Fibroblast of skin of right quadriceps (primary cell): ENCODE measurements around the gene GP9.

ENCODE experiments used
- DNase-seq: peaks from one replicate; pipeline ENCODE4 v3.0.0-alpha.2; 2013

The GP9 gene

DNA sequence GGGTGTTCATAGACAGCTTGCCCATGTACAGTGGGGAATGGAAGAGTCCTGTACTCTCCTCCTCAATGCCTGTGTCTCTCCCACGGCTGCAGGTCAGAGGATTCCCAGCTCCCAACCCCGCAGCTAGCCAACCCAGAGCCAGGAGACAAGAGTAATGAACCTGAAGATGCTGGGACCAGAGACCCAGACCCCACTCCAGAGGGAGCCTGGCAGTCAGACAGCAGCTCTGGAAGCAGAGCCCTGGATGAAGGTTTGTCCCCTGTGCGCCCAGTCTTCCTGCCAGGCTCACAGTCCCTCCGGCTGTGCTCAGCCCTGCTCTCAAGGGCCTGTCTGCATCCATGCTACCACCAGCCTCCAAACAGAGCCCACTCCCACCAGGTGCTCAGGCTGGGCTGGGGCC, 30.0 kb upstream of the GP9 start:
- DNase-seq = no peak

DNA sequence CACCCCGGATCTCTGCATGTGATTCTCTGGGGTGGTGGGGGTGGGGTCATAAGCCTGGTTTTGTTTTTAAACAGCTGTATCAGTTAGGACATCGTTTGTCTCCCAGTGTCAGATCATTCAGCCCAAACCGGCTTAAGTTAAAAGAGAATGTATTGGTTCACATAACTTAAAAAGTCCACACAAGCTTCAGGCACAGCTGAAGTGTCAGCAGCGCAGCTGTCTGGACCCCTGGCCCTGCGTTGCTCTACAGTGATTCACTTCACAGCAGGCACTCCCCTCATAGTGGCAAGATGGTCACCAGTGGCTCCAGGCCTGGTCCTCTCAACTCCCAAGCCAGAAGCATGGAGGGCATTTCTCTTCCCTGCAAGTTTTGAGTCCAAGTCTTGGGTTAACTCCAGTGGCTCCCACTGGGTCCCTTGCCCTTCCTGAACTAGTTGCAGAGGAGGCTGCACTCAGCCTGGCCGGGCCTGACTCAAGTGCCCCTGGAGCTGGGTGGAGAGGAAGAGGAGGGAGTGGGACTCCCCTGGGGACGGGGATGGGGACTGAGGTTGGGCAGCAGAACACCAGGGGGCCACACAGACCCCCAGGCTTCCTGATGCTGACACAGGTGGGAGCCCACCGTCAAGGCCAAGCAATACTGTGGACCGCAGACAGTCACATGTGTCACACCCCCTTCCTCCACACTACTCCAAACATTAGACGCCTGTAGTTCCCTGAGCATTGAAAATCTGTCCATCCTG, 28.9 kb upstream of the GP9 start:
- no peak for DNase-seq

DNA sequence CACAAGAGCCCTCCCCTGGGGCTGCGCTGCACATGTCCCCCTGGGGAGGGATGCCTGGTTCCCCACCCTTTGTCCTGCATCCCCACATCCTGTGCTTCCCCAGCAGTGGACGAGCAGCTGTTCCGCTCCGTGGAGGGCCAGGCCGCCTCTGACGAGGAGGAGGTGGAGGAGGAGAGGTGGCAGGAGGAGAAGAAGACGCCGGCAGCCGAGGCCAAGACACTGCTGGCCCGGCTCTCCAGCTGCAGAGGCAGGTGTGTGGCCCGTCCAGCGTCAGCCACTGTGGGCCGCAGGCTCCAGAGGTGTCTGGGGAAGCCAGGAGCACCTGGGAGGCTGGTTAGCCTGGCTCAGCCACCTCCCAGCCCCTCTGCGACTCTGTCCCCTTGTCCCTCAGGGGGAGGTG, 27.9 kb upstream of the GP9 start:
- no peak for DNase-seq

DNA sequence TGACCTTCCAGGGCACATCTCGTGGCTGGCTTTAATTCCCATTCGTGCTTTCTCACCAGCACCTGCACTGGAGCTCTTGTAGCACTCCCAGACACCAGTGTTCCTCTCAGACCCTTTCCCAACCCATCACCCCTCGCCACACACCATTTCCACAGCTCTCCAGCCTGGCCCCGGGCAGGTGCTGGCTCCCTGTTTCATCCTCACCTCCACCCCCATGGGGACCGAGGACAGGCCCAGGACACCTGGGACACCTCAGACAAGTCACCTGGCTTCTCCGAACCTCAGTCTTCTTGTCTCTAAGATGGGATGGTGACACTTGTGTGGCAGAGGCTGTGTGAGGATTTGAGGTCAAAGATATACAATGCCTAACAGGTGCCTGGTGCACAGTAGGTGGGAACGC, 27.4 kb upstream of the GP9 start:
- DNase-seq = no peak

DNA sequence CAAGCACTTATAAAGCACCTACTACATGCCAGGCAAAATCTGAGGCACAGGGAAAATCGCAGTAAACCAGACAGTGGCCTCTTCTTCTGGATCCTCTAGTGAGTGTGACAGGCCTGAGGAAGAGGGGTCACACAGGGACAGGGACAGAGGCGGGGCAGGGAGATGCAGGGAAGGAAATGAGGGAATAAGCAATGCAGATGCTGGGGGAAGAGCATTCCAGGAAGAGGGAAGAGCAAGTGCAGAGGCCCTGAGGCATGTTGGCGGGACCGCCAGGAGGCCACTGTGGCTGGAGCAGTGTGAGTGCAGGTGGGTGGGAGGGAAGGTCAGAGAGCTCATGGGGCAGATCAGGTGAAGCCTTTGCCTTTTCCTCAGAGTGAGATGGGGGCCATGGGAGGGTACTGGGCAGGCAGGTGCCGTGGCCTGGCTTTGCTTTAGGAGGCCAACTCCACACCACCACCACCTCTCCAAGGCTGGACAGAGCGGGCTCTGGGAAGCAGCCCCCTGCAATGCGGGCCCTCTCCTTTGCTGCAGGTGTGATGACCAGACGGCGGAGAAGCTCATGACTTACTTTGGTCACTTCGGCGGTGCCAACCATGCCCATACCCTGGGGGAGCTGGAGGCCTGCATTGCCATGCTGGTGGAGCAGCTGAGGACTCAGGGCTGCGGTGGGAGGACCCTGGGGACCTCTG, 26.8 kb upstream of the GP9 start:
- DNase-seq = no peak

DNA sequence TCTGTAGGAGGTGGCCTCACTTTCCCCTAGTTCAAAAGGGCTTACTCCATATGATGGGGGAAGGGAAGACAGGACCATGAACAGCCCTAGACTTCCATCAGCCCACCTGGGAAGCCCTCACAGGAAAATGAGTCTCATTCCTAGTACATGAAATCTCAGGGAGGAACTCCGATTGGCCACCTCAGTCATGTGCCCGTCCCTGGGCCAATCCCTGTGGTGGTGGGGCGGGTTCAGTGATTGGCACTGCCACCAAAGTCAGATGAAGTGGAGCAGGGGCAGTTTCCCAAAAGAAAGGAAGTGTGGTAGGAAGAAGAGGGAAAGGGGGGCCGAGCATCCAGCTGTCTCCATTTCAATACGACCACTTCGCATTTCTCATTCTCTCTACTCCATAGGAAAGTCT, 25.9 kb upstream of the GP9 start:
- DNase-seq = no peak

DNA sequence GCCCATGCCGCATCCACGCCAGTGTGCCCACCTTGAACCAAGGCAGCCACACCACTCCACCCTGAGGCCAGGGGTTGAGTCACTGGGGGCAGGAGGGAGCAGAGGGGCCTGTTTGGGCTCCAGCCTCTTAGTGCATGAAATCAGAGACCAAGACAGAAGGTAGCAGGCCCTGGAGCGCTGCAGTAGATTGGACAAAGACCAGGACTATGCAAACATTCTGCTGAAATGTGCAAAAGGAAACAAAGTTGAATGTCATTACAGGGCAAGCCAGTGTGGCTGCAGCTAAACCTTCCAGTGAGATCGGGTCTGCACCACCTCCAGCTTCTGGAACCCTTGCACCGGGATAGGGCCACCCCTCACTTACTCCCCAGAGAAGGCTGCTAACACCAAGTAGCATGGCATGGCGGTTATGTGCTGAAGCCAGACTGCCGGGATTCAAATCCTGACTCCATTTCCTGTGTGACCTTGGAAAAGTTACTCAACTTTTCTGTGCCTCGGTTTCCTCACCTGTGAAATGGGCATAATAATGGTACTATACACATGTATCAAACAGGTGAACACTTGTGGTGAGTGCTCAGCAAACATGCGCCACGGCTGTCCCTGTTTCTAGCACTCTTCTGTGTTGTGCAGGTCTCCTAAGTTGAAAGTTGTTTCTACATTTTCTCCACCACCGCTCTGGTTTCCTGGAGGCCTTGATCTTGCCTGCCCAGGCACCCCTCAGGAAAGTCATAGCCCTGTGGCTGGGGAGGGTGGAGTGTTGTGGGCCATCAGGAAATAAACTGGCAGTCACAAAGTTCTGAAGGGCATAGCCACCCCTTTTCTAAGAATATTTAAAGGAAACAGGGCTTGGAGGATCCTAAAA, 25.0 kb upstream of the GP9 start:
- no peak for DNase-seq

DNA sequence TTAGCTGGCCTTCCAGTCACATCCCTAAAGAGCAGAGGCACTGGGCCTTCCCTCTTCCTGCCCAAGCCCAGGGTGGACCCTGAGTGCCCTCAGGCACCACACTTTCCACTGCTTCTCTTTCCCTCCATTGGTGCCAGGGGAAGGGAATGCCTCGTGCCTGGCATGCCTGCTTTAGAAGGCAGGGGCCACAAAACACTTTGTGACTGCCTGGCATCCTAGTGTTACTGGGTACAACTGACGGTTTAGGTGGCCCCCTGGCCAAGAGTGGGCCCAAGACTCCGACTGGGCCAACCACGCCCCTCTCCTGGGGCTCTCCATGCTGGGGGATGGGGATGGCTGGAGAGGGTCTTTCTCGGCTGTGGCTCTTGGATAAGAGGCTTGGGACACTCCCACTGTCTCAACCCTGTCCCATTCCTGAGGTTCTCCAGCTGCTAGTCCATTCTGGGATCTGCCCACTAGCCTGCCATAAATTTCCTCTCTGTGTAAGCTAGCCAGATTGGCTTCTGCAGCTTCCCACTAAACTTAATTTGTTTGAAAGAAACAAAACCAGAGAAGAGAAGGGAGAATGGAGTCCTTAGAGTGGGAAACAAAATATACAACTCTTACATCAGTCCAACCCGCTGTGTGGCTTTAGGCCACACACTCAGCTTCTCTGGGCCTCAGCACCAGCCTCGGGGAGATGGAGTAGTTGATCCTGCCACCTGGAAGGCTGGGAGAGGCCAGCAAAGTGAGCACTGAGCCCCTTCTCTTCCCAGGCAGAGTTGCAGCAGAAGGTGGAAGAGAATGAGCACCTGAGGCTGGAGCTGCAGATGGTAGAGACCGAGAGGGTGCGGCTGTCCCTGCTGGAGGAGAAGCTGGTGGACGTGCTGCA, 24.1 kb upstream of the GP9 start:
- DNase-seq = no peak

DNA sequence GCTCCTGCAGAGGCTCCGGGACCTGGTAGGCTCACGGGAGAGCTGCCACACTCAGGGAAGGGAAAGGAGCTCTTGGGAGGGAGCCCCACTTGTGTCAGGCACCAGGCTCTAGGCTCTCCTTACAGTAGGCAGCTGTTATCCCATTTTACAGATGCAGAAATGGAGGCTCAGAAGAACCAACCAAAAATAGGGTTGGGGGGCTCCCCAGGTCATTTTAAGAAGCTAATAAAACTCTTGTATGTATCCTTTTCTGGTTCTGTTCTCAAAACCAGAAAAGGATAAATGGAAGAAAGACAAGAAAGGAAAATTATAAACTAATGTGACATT, 23.5 kb upstream of the GP9 start:
- DNase-seq = no peak

DNA sequence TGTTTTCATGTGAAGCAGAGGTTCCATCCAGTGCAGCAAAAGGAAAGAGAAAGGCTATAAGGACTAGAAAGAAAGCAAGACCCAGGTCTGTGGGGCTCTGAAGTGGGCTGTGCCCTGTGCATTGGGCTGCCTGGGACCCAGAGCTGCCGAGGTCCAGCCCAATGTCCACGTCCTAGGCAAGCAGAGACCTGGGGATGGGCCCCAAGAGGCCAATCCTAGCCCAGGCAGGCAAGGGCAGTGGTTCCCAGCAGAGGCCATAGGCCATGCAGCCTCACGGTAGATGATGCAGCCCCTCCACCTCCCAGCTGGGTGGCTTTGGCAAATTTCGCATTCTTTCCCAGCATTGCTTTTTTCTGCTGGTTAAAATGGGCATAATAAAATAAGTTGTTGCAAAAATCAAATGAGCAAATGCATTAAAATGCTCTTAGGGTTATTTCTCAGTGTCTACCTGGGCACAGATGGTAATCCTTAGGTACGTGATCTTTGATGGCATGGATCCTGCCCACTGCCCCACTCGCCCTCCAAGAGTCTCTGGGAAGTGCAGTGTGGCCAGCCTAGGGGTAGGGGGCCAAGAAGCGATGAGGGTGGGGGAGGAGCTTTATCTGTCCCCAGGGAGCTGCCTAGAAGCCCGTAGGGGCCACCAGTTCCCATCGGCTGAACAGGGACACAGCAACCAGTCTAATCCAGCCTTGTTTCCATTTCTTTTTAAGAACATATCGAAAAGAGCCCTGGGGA, 22.3 kb upstream of the GP9 start:
- DNase-seq = no peak

DNA sequence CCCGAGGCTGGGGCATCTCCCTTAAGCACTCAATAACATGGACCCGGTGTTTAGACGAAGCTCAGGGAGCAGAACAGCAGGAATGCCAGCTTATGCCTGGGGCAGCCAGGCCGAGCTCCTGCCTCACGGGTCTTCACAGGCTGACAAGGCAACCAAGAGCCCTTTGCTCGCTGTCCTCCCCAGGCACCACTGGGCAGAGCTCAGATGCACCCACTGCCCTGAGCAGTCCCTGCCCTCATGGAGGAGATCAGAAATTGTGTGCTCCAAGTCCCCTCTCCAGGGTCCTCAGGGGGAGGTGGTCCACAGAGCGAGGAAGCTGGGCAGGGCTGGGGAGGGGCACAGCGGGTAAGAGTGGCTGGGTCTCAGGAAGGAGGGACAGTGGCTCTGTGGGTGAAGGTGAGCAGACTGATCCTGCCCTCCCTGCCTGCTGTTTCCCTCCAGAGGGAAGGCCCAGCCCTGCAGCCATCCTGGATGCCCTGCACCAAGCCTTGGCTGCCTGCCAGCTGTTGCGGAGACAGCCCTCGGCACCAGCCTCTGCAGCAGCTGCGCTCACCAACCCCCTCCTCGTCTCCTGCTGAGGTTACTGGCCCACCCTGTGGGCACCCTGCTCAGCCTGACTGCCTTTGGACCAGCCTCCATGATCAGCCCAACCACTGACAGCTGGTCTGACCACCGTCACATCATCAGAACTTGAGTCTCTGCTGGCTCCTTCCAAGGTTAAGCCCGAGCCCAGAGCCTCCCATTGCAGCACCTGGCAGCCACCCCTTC, 21.1 kb upstream of the GP9 start:
- no peak for DNase-seq

DNA sequence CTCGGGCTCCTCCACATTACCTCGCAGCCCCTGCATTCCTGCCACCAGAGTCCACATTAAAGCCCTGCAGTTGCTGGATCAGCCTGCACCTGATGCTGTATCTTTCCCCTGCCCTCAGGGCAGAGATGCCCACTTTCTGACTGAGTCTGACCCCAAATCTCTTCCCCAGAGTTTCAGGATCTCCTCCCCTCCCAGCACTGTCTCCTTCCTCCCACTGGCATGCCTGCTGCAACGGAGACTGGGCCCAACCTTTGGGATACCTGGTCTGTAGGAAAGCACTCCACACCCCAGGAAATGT, 20.6 kb upstream of the GP9 start:
- DNase-seq = no peak

DNA sequence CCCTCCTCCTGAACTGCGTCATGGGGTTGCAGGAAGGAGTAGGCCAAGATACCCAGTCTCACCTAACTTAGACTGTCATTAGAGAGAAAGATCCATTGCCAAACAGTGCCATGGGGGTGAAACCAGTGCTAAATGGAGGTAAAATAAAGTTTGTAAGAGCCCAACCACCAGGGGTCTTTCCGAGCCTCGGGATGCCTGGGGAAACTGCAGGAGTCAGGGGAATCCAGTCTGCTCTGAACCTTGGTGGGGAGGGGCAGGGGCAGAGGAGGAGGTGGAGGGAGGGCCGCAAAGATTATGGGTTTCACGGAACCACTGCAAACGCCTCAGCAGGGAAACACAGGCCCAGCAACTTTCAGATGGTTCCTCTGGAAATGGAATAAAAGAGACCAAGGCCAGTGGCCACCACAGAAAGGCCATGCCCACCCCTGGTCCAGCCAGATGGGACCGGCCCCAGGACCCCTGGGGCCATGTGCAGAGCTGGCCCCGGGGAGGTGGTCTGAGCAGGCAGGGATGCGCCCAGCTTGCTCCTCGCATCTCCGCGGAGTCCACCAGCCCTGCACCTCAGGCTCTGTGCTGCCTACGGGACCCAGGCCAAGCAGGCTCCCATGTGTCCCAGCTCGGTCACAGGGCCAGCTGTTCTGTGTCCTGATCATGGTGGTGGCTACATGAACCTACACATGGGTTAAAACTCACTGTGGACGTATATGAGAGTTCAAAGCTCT, 19.8 kb upstream of the GP9 start:
- DNase-seq = no peak

DNA sequence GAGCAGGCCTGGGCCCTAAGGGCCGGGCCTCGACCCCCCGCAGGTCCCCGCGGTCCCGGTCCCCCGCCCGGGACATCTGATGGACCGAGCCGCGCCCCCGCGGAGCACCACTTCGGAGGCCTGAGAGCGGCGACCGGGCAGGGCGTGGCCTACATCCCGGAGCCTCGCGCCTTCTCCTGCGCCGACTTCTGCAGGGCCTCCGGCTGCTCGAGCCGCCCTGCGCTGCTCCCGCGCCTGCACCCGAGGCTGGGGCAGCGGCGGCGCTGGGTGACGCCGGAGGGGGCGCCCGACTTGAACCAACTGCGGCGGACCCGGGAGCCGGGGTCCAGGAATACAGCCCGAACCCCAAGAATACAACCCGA, 14.9 kb upstream of the GP9 start:
- no peak for DNase-seq

DNA sequence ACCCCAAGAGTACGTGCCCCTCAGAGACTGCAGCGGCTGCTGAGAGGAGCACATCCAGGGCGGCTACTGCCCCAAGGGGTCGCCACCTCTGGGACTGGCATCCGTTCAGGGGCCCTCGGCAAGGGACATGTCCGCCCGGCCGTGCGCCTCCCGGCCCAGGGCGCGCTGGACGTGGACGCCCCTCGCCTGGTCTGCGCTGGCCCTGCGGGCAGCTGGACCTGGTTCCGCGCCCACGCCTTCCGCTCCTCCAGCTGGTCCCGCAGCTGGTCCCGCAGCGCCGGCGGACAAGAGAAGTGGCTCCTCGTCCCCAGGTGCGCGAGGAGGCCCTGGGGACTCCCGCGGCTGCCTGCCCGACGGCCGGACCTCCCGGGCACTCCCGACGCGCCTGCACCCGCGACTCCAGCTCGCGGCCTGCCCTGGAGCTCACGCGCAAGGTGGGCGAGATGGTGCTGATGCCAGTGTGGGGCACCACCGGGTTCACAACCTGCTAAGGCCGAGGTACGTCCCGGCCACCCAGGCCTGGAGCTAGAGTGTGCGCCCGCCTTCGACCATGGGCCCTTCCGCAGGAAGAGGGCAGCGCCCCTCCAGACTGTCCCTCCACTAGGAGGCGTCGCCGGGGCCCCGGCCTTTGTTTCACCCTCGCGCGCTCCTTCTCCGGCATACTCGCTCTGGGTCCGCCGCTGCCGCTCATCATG, 14.4 kb upstream of the GP9 start:
- DNase-seq = no peak

DNA sequence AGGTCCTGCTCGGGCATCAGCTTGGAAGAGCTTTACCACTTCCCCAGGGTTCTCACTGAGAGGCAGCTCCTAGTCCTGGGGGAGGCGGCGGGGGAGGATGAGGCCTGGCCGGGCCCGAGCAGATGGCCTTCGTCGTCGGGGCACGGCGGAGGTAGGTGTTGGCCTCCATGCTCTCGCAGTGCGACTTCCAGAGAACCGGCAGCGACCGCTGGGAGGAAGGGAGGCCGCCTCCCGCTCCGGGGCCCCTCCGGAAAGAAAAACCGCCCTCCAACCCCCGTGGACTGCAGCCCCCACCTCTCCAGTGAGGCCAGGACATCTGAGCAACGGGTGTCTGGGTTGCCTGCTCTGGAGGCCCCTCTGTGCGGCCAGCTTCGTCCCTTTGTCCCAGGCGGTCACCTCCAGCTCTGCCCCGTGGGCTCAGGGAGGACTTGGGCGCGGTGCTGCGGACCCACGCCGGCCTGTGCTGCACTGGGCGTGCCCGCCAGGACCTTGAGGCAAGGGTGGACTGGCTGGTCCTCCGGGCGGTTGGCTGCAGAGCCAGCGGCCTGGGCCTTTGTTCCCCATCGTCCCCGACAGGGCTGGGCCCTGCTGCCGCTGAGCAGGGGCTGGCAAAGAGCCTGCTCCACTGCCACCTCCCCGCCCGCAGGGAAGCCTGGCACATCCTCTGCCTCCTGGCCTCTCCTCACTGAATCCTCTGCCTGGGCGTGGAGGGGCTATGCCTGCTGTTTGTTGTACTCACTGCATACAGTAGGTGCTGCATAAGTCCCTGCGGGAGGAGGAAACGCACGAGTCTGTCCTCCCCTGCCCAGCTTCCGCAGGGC, 13.6 kb upstream of the GP9 start:
- DNase-seq = no peak

DNA sequence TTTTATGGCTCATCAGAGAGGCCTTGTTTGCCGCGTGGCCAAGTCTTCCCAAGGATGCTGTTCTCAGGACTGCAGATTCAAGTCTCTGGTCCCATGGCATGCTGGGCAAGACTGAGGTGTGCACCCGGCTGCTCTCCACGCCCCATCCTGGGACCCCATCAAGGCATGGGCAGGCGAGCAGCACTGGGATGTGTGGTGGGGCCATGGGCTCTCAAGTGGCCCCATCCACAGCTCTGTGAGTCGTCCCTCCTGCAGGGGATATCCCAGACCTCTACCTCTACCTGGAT, 13.1 kb upstream of the GP9 start:
- DNase-seq = no peak

DNA sequence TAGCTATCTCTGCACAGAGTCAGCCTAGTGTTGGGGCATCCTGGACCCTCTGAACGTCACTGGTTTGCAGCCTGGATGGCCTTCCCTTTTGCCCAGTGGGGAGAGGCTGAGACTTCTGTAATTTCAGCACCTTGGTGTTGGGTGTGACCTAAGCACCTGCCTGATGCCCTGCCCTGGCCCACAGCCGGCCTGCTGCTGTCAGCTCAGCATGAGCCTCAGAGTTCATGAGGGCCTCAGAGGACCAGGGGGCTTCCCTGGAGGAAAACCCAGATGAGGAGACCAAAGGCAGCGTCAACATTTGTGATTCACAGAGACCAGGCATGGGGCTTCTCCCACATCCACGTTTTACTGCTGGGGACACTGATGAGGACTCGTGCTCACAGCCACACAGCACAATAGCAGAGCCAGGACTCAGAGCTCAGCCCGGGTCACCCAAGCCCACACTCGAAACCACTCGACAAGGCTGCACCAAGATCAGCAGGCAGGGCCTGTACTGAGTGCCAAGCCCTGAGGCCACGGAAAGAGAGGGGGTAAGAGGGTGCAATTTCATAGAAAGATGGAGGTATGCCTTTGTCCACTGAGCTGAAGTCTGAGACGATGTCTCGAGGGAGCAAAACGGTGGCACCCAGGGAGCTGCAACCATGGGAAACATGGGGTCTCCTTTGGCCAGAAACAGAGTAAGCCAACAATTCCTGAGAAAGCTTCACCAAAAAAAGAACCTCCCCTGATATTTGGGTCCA, 9.9 kb upstream of the GP9 start:
- DNase-seq = no peak

DNA sequence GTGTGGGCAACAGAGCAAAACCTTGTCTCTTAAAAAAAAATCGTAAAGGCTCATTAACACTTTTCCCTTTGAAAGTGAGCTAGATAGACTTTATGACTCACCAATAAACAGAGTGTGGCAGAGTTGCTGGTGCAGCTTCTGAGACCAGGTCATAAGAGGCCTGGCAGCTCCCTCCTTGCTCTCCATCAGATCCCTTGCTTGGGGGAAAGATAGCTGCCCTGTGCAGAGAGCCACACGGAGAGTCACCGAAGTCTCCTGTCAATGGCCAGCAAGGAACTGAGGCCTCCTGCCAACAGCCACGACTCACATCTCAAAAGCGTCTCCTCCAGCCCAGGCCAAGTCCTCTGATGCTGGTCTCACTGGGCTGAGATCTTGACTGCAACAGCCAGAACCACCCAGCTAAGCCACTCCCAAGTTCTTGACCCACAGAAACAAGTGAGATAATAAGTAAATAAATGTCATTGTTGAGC, 8.7 kb upstream of the GP9 start:
- no peak for DNase-seq
